RCC 7860 (cell line): ENCODE results near the gene CD247.

Experiments
- DNase-seq: peaks from one replicate; pipeline ENCODE4 v3.0.0-alpha.2; 2015; ENCODE audit warnings: low spot score
- FAIRE-seq: peaks from 2 replicates; lab custom pipeline; 2012; peaks lifted over from hg19 to GRCh38; lab: Jason Lieb, UNC

The CD247 gene

GRCh38 chr1:167542109-167543032 lies 24.0 kb upstream of the CD247 start:
- DNase-seq: no peak
- FAIRE-seq: no peak

- DNase-seq: no peak
- no peak for FAIRE-seq
Measured at GRCh38 chr1:167541610-167542009, 23.3 kb upstream of the CD247 start.

GRCh38 chr1:167541003-167541402 lies 22.7 kb upstream of the CD247 start:
- DNase-seq (no peak), FAIRE-seq (no peak)

- no peak for FAIRE-seq
- DNase-seq: no peak
Measured at GRCh38 chr1:167538657-167539056, 20.3 kb upstream of the CD247 start.

- DNase-seq (peak; percentile 44), FAIRE-seq (no peak)
Measured at GRCh38 chr1:167533851-167534300, 15.5 kb upstream of the CD247 start.

GRCh38 chr1:167532964-167533824 lies 14.9 kb upstream of the CD247 start:
- DNase-seq: no peak
- no peak for FAIRE-seq

- FAIRE-seq: no peak
- no peak for DNase-seq
Measured at GRCh38 chr1:167532375-167532774, 14.0 kb upstream of the CD247 start.

GRCh38 chr1:167529829-167530474 lies 11.6 kb upstream of the CD247 start:
- DNase-seq: no peak
- no peak for FAIRE-seq

- DNase-seq (no peak), FAIRE-seq (no peak)
Measured at GRCh38 chr1:167528057-167528728, 9.9 kb upstream of the CD247 start.

GRCh38 chr1:167526667-167527383 lies 8.5 kb upstream of the CD247 start:
- FAIRE-seq (no peak), DNase-seq (no peak)

- DNase-seq (no peak), FAIRE-seq (no peak)
Measured at GRCh38 chr1:167524651-167525050, 6.3 kb upstream of the CD247 start.

- no peak for DNase-seq
- FAIRE-seq: no peak
Measured at GRCh38 chr1:167522246-167522645, 3.9 kb upstream of the CD247 start.

- DNase-seq: no peak
- no peak for FAIRE-seq
Measured at GRCh38 chr1:167520711-167521206, 2.4 kb upstream of the CD247 start.

GRCh38 chr1:167517535-167518330 lies 596 bp downstream of the CD247 start:
- DNase-seq: peak; percentile 74
- FAIRE-seq: peak; percentile 55

GRCh38 chr1:167516404-167517388 lies 1.6 kb downstream of the CD247 start:
- no peak for DNase-seq
- FAIRE-seq: no peak

- DNase-seq (no peak), FAIRE-seq (no peak)
Measured at GRCh38 chr1:167515893-167516321, 2.4 kb downstream of the CD247 start.

- DNase-seq (no peak), FAIRE-seq (no peak)
Measured at GRCh38 chr1:167515461-167515860, 2.9 kb downstream of the CD247 start.

- DNase-seq (no peak), FAIRE-seq (no peak)
Measured at GRCh38 chr1:167514288-167514687, 4.0 kb downstream of the CD247 start.
